PC-9 (cell line): ENCODE results near the gene SMAP2. TPM values are rescaled to one million over a fixed set of nuclear protein-coding genes. Genes with fewer than 3 reads are reported as not detected.

ENCODE experiments used
- BruUV-seq: library from RNA; stranded (reverse); fragments of 400-500 nt; replicated peaks from 2 replicates; lab custom pipeline; 2021; lab: Mats Ljungman, UMichigan
- CTCF ChIA-PET: fragments of 300-600 bp; sonication (Branson Sonifier 250); formaldehyde crosslinking; loops from one replicate; lab custom pipeline; 2022; ENCODE audit warnings: antibody characterized with exemption; lab: Charles Lee
- POLR2A ChIA-PET: fragments of 300-600 bp; sonication (Branson Sonifier 250); formaldehyde crosslinking; loops from one replicate; lab custom pipeline; 2022; ENCODE audit warnings: antibody characterized with exemption; ENCODE audit not compliant: unreplicated experiment; lab: Charles Lee
- DNase-seq, 2 experiments: peaks; one replicate each; pipeline versions ENCODE4 v3.0.0 to v3.0.0-alpha.2; 2015 to 2022; ENCODE audit warnings: mixed read lengths in 1 of 2
- H2AFZ ChIP-seq: fragments of 200-600 bp; sonication (generic); 2 replicates; pipeline ENCODE4 v1.8.1; 2017; ENCODE audit warnings: antibody characterized with exemption
- H3F3A ChIP-seq: fragments of 200-600 bp; sonication (generic); 2 replicates; pipeline ENCODE4 v1.8.1; 2017; ENCODE audit warnings: antibody characterized with exemption, mild to moderate bottlenecking, low read depth; ENCODE audit not compliant: insufficient read depth
- H3K27ac ChIP-seq: fragments of 200-600 bp; sonication (generic); 2 replicates; pipeline ENCODE4 v1.6.1; 2016; ENCODE audit warnings: mixed run types
- H3K27me3 ChIP-seq: fragments of 200-600 bp; sonication (generic); 2 replicates; pipeline ENCODE4 v1.6.1; 2016; ENCODE audit warnings: low read depth, mixed run types; ENCODE audit not compliant: insufficient read depth
- H3K36me3 ChIP-seq: fragments of 200-600 bp; sonication (generic); 2 replicates; pipeline ENCODE4 v1.6.1; 2016; ENCODE audit warnings: low read depth, mixed run types
- H3K4me1 ChIP-seq: fragments of 200-600 bp; sonication (generic); replicated peaks from 2 replicates; pipeline ENCODE4 v1.6.1; 2016; ENCODE audit warnings: mixed run types; ENCODE audit not compliant: insufficient read depth
- H3K4me2 ChIP-seq: fragments of 200-600 bp; sonication (generic); 2 replicates; pipeline ENCODE4 v1.6.1; 2017; ENCODE audit warnings: mixed run types
- H3K4me3 ChIP-seq: fragments of 200-600 bp; sonication (generic); 2 replicates; pipeline ENCODE4 v1.6.1; 2016; ENCODE audit warnings: mixed run types
- H3K79me2 ChIP-seq: fragments of 200-600 bp; sonication (generic); 2 replicates; pipeline ENCODE4 v1.6.1; 2017; ENCODE audit warnings: low read depth, mixed run types
- H3K9me2 ChIP-seq: fragments of 200-600 bp; sonication (generic); 2 replicates; pipeline ENCODE4 v1.8.1; 2017; ENCODE audit warnings: mild to moderate bottlenecking; ENCODE audit not compliant: insufficient read depth
- H3K9me3 ChIP-seq: fragments of 200-600 bp; sonication (generic); 2 replicates; pipeline ENCODE4 v1.8.1; 2016; ENCODE audit warnings: low read depth; ENCODE audit not compliant: insufficient read depth
- H4K20me1 ChIP-seq: fragments of 200-600 bp; sonication (generic); 2 replicates; pipeline ENCODE4 v1.8.1; 2017; ENCODE audit not compliant: insufficient read depth
- CTCF ChIP-seq: fragments of 200-600 bp; sonication (generic); conservative IDR thresholded peaks from 2 replicates; pipeline ENCODE4 v1.6.1; 2017; ENCODE audit warnings: mixed run types, antibody characterized with exemption, mild to moderate bottlenecking, moderate library complexity
- EZH2 ChIP-seq: fragments of 200-600 bp; sonication (generic); IDR thresholded peaks from 2 replicates; pipeline ENCODE4 v1.8.0; 2017; ENCODE audit warnings: antibody characterized with exemption, low read depth
- intact Hi-C: fragments of 100-400 bp; cut with micrococcal nuclease; formaldehyde crosslinking; loops from one replicate; pipeline ENCODE4 v1.10.0; 2022; ENCODE audit not compliant: unreplicated experiment
- total RNA-seq: library from RNA; stranded (reverse); gene quantifications from 2 replicates; pipeline ENCODE4 v1.2.3, GENCODE V29; 2021

The SMAP2 gene
- total RNA-seq, 1 experiment from 2014 or later: 19.7 TPM

- H3K4me3 ChIP-seq: no peak overlapping the region
- no peaks in the 10 kb centered on the region for H3F3A ChIP-seq
- no peaks in the 10 kb centered on the region; the same call in 1 of the 2 replicates for H3K4me1 ChIP-seq
- no peak for DNase-seq
- H3K79me2 ChIP-seq: no peaks in the 10 kb centered on the region
- H3K27ac ChIP-seq: no peak overlapping the region
- TF ChIP-seq CTCF (no peak), EZH2 (no peak)
- ChIA-PET CTCF (no interaction called here), POLR2A (no interaction called here)
- no TSS peak for BruUV-seq
- no peak overlapping the region for H2AFZ ChIP-seq
- no peaks in the 10 kb centered on the region for H3K36me3 ChIP-seq
- H4K20me1 ChIP-seq: no peaks in the 10 kb centered on the region
- intact Hi-C loops: no loop called here
- no peaks in the 10 kb centered on the region for H3K9me3 ChIP-seq
- H3K27me3 ChIP-seq: no peaks in the 10 kb centered on the region
- H3K4me2 ChIP-seq: no peak overlapping the region
- no peaks in the 10 kb centered on the region for H3K9me2 ChIP-seq
Observed at GRCh38 chr1:40409467-40409866, 35.9 kb downstream of the SMAP2 start.

GRCh38 chr1:40411294-40411693 is 37.8 kb downstream of the SMAP2 start:
- no peaks in the 10 kb centered on the region for H3K27me3 ChIP-seq
- H2AFZ ChIP-seq: no peak overlapping the region
- CTCF ChIA-PET: interaction anchor here (0.5 to 0.6 kb wide), 2 partner anchors 168 to 541 kb away, joined by 3 to 5 read pairs; no protein-coding TSS in a partner anchor
- intact Hi-C loops: no loop called here
- no peak overlapping the region for H3K4me2 ChIP-seq
- no peak for DNase-seq
- no peak overlapping the region for H3K4me3 ChIP-seq
- no peak overlapping the region for H3K27ac ChIP-seq
- no peaks in the 10 kb centered on the region for H3K9me2 ChIP-seq
- H3K4me1 ChIP-seq: no peaks in the 10 kb centered on the region
- no peak for TF ChIP-seq EZH2
- no peak for TF ChIP-seq CTCF
- no peaks in the 10 kb centered on the region for H3K79me2 ChIP-seq
- H4K20me1 ChIP-seq: no peaks in the 10 kb centered on the region
- H3F3A ChIP-seq: no peaks in the 10 kb centered on the region
- POLR2A ChIA-PET: no interaction called here
- H3K36me3 ChIP-seq: no peaks in the 10 kb centered on the region
- no TSS peak for BruUV-seq
- H3K9me3 ChIP-seq: no peaks in the 10 kb centered on the region

GRCh38 chr1:40411843-40412242 is 38.3 kb downstream of the SMAP2 start:
- Histone ChIP-seq H3K79me2 (no peaks in the 10 kb centered on the region), H2AFZ (no peak overlapping the region), H3K4me3 (no peak overlapping the region), H3K4me1 (no peaks in the 10 kb centered on the region), H3K9me2 (no peaks in the 10 kb centered on the region), H3K9me3 (no peaks in the 10 kb centered on the region), H4K20me1 (no peaks in the 10 kb centered on the region), H3F3A (no peaks in the 10 kb centered on the region), H3K36me3 (no peaks in the 10 kb centered on the region), H3K4me2 (no peak overlapping the region), H3K27ac (no peak overlapping the region), H3K27me3 (no peaks in the 10 kb centered on the region)
- intact Hi-C loops: no loop called here
- no TSS peak for BruUV-seq
- no peak for DNase-seq
- ChIA-PET CTCF (interaction anchor here (0.5 kb wide), 1 partner anchor 541 kb away, joined by 3 read pairs; no protein-coding TSS in a partner anchor), POLR2A (no interaction called here)
- TF ChIP-seq CTCF (no peak), EZH2 (no peak)
